Natural killer cell (primary cell): ENCODE data around the gene REXO4. TPM values are rescaled to one million over a fixed set of nuclear protein-coding genes. Genes with fewer than 3 reads are reported as not detected.

Source experiments
- ATAC-seq, 3 donors: fragments of 150-1000 bp in 2 of 3; fragments of 200-7000 bp in 1 of 3; cut with Tn5 transposase; 1 replicate in 1 of 3; 2 replicates in 2 of 3; pipeline ENCODE4 v1.10.0; 2021; ENCODE audit warnings: mild to moderate bottlenecking in 2 of 3, moderate library complexity in 2 of 3
- DNase-seq, 2 donors: peaks; one replicate each; pipeline versions ENCODE4 v3.0.0 to v3.0.0-alpha.2; 2013 to 2021; ENCODE audit warnings: mixed read lengths in 1 of 2
- H3K27ac ChIP-seq: one replicate; pipeline ENCODE4 v1.5.1; 2013; ENCODE audit warnings: mild to moderate bottlenecking, low read length
- H3K27me3 ChIP-seq: one replicate; pipeline ENCODE4 v1.6.1; 2013; ENCODE audit warnings: low read length; ENCODE audit not compliant: control insufficient read depth, insufficient read depth
- H3K36me3 ChIP-seq: one replicate; pipeline ENCODE4 v1.6.1; 2013; ENCODE audit warnings: low read length; ENCODE audit not compliant: control insufficient read depth, insufficient read depth
- H3K4me1 ChIP-seq: one replicate; pipeline ENCODE4 v1.6.1; 2013; ENCODE audit warnings: low read length; ENCODE audit not compliant: control insufficient read depth, insufficient read depth
- H3K4me3 ChIP-seq: one replicate; pipeline ENCODE4 v1.5.1; 2013; ENCODE audit warnings: low read length
- H3K9me3 ChIP-seq: one replicate; pipeline ENCODE4 v1.6.1; 2013; ENCODE audit warnings: low read length; ENCODE audit not compliant: control insufficient read depth, insufficient read depth
- H3K27ac Mint-ChIP-seq, 2 donors: one replicate each; pipeline ENCODE4 v1.8.0; 2022; ENCODE audit warnings: mild to moderate bottlenecking in 2 of 2, mixed read lengths in 2 of 2, moderate library complexity in 1 of 2
- H3K27me3 Mint-ChIP-seq, 2 donors: one replicate each; pipeline ENCODE4 v1.8.0; 2022; ENCODE audit warnings: low read depth in 2 of 2, mixed read lengths in 2 of 2
- H3K36me3 Mint-ChIP-seq: one replicate; pipeline ENCODE4 v1.8.0; 2022; ENCODE audit warnings: mixed read lengths
- H3K4me1 Mint-ChIP-seq, 2 donors: one replicate each; pipeline ENCODE4 v1.8.0; 2022; ENCODE audit warnings: mixed read lengths in 2 of 2
- H3K4me3 Mint-ChIP-seq: one replicate; pipeline ENCODE4 v1.8.0; 2022; ENCODE audit warnings: mild to moderate bottlenecking, moderate library complexity, mixed read lengths
- H3K9me3 Mint-ChIP-seq, 2 donors: one replicate each; pipeline ENCODE4 v1.8.0; 2022; ENCODE audit warnings: mixed read lengths in 2 of 2
- WGBS: methylation state at CpG from one replicate; pipeline ENCODE4 v1.1.7; 2013; ENCODE audit warnings: missing lambda C conversion rate; ENCODE audit not compliant: insufficient coverage; 5-methylcytosine and 5-hydroxymethylcytosine counted together
- intact Hi-C: fragments of 100-400 bp; cut with micrococcal nuclease; formaldehyde crosslinking; loops from one replicate; pipeline ENCODE4 v1.14.2; 2022
- total RNA-seq, 4 donors: library from RNA; stranded (reverse); fragments of 120-200 nt in 1 of 4; gene quantifications; one replicate each; pipeline versions ENCODE4 v1.2.3 to v1.2.4, GENCODE V29; 2013 to 2022
- TF ChIP-seq, protein P1 (sequence below): fragments of 200-600 bp; IDR thresholded peaks from one replicate; pipeline ENCODE4 v1.8.0; 2022; ENCODE audit warnings: antibody characterized with exemption

Gene REXO4
- total RNA-seq, 3 donors from 2014 or later (not counting 1 experiment from before 2014, with no cell fraction given): 14.2 to 21.6 (median 18.8) TPM

- ATAC-seq (no peak), DNase-seq (no peak)
- Histone ChIP-seq H3K4me1 (peaks cover 72% of the 10 kb centered on the region), H3K27me3 (no peaks in the 10 kb centered on the region), H3K9me3 (no peaks in the 10 kb centered on the region), H3K36me3 (peaks cover 41% of the 10 kb centered on the region), H3K27ac (peak overlapping the region; percentile 89), H3K4me3 (no peak overlapping the region)
- TF ChIP-seq, protein P1, sequence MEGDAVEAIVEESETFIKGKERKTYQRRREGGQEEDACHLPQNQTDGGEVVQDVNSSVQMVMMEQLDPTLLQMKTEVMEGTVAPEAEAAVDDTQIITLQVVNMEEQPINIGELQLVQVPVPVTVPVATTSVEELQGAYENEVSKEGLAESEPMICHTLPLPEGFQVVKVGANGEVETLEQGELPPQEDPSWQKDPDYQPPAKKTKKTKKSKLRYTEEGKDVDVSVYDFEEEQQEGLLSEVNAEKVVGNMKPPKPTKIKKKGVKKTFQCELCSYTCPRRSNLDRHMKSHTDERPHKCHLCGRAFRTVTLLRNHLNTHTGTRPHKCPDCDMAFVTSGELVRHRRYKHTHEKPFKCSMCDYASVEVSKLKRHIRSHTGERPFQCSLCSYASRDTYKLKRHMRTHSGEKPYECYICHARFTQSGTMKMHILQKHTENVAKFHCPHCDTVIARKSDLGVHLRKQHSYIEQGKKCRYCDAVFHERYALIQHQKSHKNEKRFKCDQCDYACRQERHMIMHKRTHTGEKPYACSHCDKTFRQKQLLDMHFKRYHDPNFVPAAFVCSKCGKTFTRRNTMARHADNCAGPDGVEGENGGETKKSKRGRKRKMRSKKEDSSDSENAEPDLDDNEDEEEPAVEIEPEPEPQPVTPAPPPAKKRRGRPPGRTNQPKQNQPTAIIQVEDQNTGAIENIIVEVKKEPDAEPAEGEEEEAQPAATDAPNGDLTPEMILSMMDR: no peak
- H3K36me3 Mint-ChIP-seq: no peaks in the 10 kb centered on the region
- H3K4me3 Mint-ChIP-seq: peak overlapping the region; percentile 52
- peak overlapping the region; percentile 90 to 96 for H3K27ac Mint-ChIP-seq
- no peaks in the 10 kb centered on the region for H3K27me3 Mint-ChIP-seq
- intact Hi-C loops: no loop called here
- no peaks in the 10 kb centered on the region for H3K9me3 Mint-ChIP-seq
- 71% methylated on average over 6 of the region's 6 CpGs for WGBS
- peaks cover 60 to 64% of the 10 kb centered on the region in 2 donors for H3K4me1 Mint-ChIP-seq
These were observed 48.4 kb downstream of the REXO4 start for GRCh38 chr9:133369422-133369821.

GRCh38 chr9:133368249-133368881, 49.4 kb downstream of the REXO4 start:
- no peak overlapping the region for H3K27ac ChIP-seq
- Mint-ChIP-seq H3K27ac (peak overlapping the region; percentile 90 to 96), H3K4me3 (peak overlapping the region; percentile 45), H3K4me1 (peaks cover 61 to 73% of the 10 kb centered on the region in 2 donors), H3K36me3 (peaks cover 6% of the 10 kb centered on the region), H3K9me3 (no peaks in the 10 kb centered on the region), H3K27me3 (no peaks in the 10 kb centered on the region)
- ATAC-seq (no peak), DNase-seq (no peak)
- 83% methylated on average over 18 of the region's 18 CpGs for WGBS
- TF ChIP-seq, protein P1: no peak
- H3K4me1 ChIP-seq: peaks cover 65% of the 10 kb centered on the region
- H3K4me3 ChIP-seq: no peak overlapping the region
- intact Hi-C loops: no loop called here
- H3K27me3 ChIP-seq: no peaks in the 10 kb centered on the region
- H3K36me3 ChIP-seq: peaks cover 50% of the 10 kb centered on the region
- H3K9me3 ChIP-seq: no peaks in the 10 kb centered on the region

DNA sequence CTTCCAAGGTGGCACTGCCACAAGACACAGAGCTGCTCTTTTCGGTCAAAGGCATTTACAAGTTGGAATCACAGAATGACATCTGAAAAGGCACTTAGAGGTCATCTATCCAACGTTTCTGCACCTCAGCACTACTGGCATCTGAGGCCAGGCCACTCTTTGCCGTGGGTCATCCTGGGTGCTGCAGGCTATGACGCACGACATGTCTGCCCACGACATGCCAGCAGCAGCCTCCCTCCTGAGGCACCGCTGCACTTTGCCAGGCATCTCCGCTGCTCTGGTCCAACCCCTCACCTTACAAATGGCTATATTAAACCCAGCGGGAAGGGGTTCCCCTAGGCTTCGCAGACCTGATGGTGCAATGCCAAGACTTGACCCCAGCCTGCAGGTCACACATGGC, 50.0 kb downstream of the REXO4 start:
- Histone ChIP-seq H3K36me3 (peaks cover 51% of the 10 kb centered on the region), H3K4me1 (peaks cover 60% of the 10 kb centered on the region), H3K27me3 (no peaks in the 10 kb centered on the region), H3K4me3 (no peak overlapping the region), H3K9me3 (no peaks in the 10 kb centered on the region), H3K27ac (no peak overlapping the region)
- H3K4me1 Mint-ChIP-seq: peaks cover 63 to 74% of the 10 kb centered on the region in 2 donors
- no peaks in the 10 kb centered on the region for H3K9me3 Mint-ChIP-seq
- 92% methylated on average over 10 of the region's 10 CpGs for WGBS
- H3K4me3 Mint-ChIP-seq: no peak overlapping the region
- intact Hi-C loops: no loop called here
- DNase-seq (no peak), ATAC-seq (no peak)
- peaks cover 7% of the 10 kb centered on the region for H3K36me3 Mint-ChIP-seq
- TF ChIP-seq, protein P1: no peak
- H3K27ac Mint-ChIP-seq: no peak overlapping the region
- H3K27me3 Mint-ChIP-seq: no peaks in the 10 kb centered on the region

GRCh38 chr9:133367221-133367620, 50.6 kb downstream of the REXO4 start:
- DNase-seq (no peak), ATAC-seq (no peak)
- Histone ChIP-seq H3K9me3 (no peaks in the 10 kb centered on the region), H3K27ac (no peak overlapping the region), H3K4me3 (no peak overlapping the region), H3K36me3 (peaks cover 55% of the 10 kb centered on the region), H3K27me3 (no peaks in the 10 kb centered on the region), H3K4me1 (peaks cover 54% of the 10 kb centered on the region)
- intact Hi-C loops: no loop called here
- no peaks in the 10 kb centered on the region for H3K9me3 Mint-ChIP-seq
- H3K36me3 Mint-ChIP-seq: peaks cover 7% of the 10 kb centered on the region
- TF ChIP-seq, protein P1: no peak
- WGBS: 95% methylated on average over 22 of the region's 22 CpGs
- peaks cover 57 to 68% of the 10 kb centered on the region in 2 donors for H3K4me1 Mint-ChIP-seq
- no peaks in the 10 kb centered on the region for H3K27me3 Mint-ChIP-seq
- H3K27ac Mint-ChIP-seq: no peak overlapping the region
- no peak overlapping the region for H3K4me3 Mint-ChIP-seq
